ENCODE data around the gene GPR101.
"Not testable (repeated sequence)": the region's sequence is repeated elsewhere in the genome, so short reads cannot be mapped to it uniquely, and the experiment has no call there.

GPR101 gene

DNA sequence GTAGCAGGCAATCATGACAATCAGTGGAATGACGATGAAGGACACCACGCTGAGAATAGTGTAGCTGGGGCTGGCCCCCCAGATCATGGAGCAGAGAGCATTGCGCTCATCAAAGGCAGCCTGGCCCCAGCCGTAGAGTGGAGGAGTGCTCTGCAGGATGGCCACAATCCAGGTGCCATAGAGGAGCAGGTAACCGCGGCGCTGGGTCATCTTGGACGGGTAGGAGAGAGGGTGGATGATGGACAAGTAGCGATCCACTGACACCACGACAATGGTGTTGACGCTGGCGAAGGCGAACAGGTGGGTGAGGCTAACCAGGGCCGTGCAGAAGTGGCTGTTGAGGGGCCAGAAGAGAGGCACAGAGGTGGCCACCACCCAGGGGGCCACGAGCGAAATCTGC lies 2.8 kb downstream of the GPR101 start:
- DNase-seq, result no peak
- in situ Hi-C loops (cut with MboI; ENCODE audit: low pct_unique_long_range_greater_than_20kb, low sequenced_read_pairs), result no loop called here

- no peak for DNase-seq
- in situ Hi-C loops (cut with MboI; ENCODE audit: low pct_unique_long_range_greater_than_20kb, low sequenced_read_pairs), result no loop called here
Observed at GRCh38 chrX:137028699-137029098, 5.1 kb downstream of the GPR101 start.

DNA sequence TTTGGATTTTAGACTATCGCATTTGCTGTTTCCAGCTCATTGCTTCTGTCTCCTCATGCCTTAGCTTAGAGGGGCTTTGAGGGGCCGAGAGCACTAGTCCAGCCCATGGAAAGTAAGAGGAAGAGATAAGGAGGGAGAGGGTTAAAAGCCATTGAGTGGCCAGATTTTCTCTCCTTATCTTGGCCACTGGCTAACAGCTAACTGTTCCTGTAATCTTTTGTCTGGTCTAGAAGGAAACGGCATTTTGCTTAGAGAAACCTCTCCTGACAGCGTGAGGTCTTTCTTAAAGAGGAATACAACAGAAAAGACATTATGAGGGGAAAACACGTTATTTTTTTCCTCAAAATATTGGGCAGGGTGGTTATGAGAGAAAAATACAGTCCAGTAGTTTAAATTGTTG lies 7.9 kb downstream of the GPR101 start:
- in situ Hi-C loops (cut with MboI; ENCODE audit: low pct_unique_long_range_greater_than_20kb, low sequenced_read_pairs), result no loop called here
- no peak for DNase-seq

GRCh38 chrX:137000236-137000635 lies 33.6 kb downstream of the GPR101 start:
- in situ Hi-C loops (cut with MboI; ENCODE audit: low pct_unique_long_range_greater_than_20kb, low sequenced_read_pairs); DNase-seq: not testable (repeated sequence)

GRCh38 chrX:136999024-136999423 lies 34.8 kb downstream of the GPR101 start:
- DNase-seq, result no peak
- in situ Hi-C loops (cut with MboI; ENCODE audit: low pct_unique_long_range_greater_than_20kb, low sequenced_read_pairs), result no loop called here

Data from KBM-7 (cell line).